DND-41 (cell line): Measurements from ENCODE around the gene ZFP62.

Source experiments
- ATAC-seq: fragments of 200-7000 bp; cut with Tn5 transposase; 3 replicates; pipeline ENCODE4 v1.9.1; 2021; ENCODE audit warnings: low read depth; ENCODE audit not compliant: insufficient read depth
- DNase-seq: peaks from one replicate; pipeline ENCODE4 v3.0.0-alpha.2; 2020
- H2AFZ ChIP-seq: 2 replicates; pipeline ENCODE4 v1.6.0; 2012; ENCODE audit warnings: low read depth, low read length
- H3K27ac ChIP-seq: 2 replicates; pipeline ENCODE4 v1.5.1; 2012; ENCODE audit warnings: low read length, inconsistent platforms
- H3K27me3 ChIP-seq: fragments of 200-600 bp; sonication (generic); 2 replicates; pipeline ENCODE4 v1.6.0; 2012; ENCODE audit warnings: low read length, mild to moderate bottlenecking, inconsistent platforms; ENCODE audit not compliant: insufficient read depth, poor library complexity
- H3K36me3 ChIP-seq: 2 replicates; pipeline ENCODE4 v1.5.1; 2012; ENCODE audit warnings: low read length, inconsistent platforms; ENCODE audit not compliant: insufficient read depth
- H3K4me1 ChIP-seq: 2 replicates; pipeline ENCODE4 v1.5.1; 2012; ENCODE audit warnings: mild to moderate bottlenecking, low read length; ENCODE audit not compliant: insufficient read depth
- H3K4me2 ChIP-seq: 2 replicates; pipeline ENCODE4 v1.6.0; 2012; ENCODE audit warnings: mild to moderate bottlenecking, moderate library complexity, low read length, inconsistent platforms; ENCODE audit not compliant: insufficient read depth
- H3K4me3 ChIP-seq, 2 experiments: fragments of 200-600 bp in 1 of 2; shearing (Covaris generic) in 1 of 2; 2 replicates each; pipeline ENCODE4 v1.5.1; 2012 to 2016; ENCODE audit warnings: inconsistent platforms in 2 of 2, low read length in 2 of 2, mild to moderate bottlenecking in 2 of 2, low read depth in 1 of 2, moderate library complexity in 1 of 2
- H3K79me2 ChIP-seq: 2 replicates; pipeline ENCODE4 v1.6.0; 2012; ENCODE audit warnings: low read length, inconsistent platforms; ENCODE audit not compliant: insufficient read depth
- H3K9ac ChIP-seq: 2 replicates; pipeline ENCODE4 v1.6.0; 2012; ENCODE audit warnings: low read depth, mild to moderate bottlenecking, inconsistent platforms, low read length, moderate library complexity
- H3K9me3 ChIP-seq: 2 replicates; pipeline ENCODE4 v1.5.1; 2012; ENCODE audit warnings: low read length, moderate library complexity, mild to moderate bottlenecking, inconsistent platforms; ENCODE audit not compliant: insufficient read depth, severe bottlenecking
- H4K20me1 ChIP-seq: 2 replicates; pipeline ENCODE4 v1.6.0; 2012; ENCODE audit warnings: low read length; ENCODE audit not compliant: insufficient read depth
- CTCF ChIP-seq: IDR thresholded peaks from 2 replicates; pipeline ENCODE4 v1.5.1; 2012; ENCODE audit warnings: borderline replicate concordance, low read length, moderate library complexity, mild to moderate bottlenecking; ENCODE audit not compliant: poor library complexity, severe bottlenecking; ENCODE audit errors: extremely low read depth
- EZH2 ChIP-seq: IDR thresholded peaks from 3 replicates; pipeline ENCODE4 v1.6.1; 2012; ENCODE audit warnings: borderline replicate concordance, low read depth, mild to moderate bottlenecking, moderate library complexity, low read length, inconsistent platforms; ENCODE audit not compliant: severe bottlenecking

The ZFP62 gene

GRCh38 chr5:180818677-180819341 lies 42.3 kb downstream of the ZFP62 start:
- Histone ChIP-seq H4K20me1 (no peaks in the 10 kb centered on the region), H3K27ac (no peak overlapping the region), H2AFZ (no peak overlapping the region), H3K36me3 (no peaks in the 10 kb centered on the region), H3K9me3 (no peaks in the 10 kb centered on the region), H3K27me3 (no peaks in the 10 kb centered on the region), H3K4me3 (no peak overlapping the region), H3K9ac (no peak overlapping the region), H3K4me2 (no peak overlapping the region), H3K79me2 (no peaks in the 10 kb centered on the region), H3K4me1 (peaks cover 18% of the 10 kb centered on the region)
- ATAC-seq (no peak), DNase-seq (no peak)
- TF ChIP-seq EZH2: no peak
- TF ChIP-seq CTCF: no peak

GRCh38 chr5:180817893-180818674 lies 43.0 kb downstream of the ZFP62 start:
- Histone ChIP-seq H3K9ac (no peak overlapping the region), H2AFZ (no peak overlapping the region), H4K20me1 (no peaks in the 10 kb centered on the region), H3K27ac (no peak overlapping the region), H3K36me3 (no peaks in the 10 kb centered on the region), H3K9me3 (no peaks in the 10 kb centered on the region), H3K4me2 (no peak overlapping the region), H3K27me3 (no peaks in the 10 kb centered on the region), H3K79me2 (no peaks in the 10 kb centered on the region), H3K4me3 (no peak overlapping the region), H3K4me1 (peaks cover 18% of the 10 kb centered on the region)
- TF ChIP-seq CTCF (no peak), EZH2 (no peak)
- ATAC-seq: no peak
- DNase-seq: no peak

- H2AFZ ChIP-seq: 0 out of 2 replicates have a peak overlapping the region, but pooled peaks have one; percentile 7
- no peaks in the 10 kb centered on the region for H3K27me3 ChIP-seq
- H3K9me3 ChIP-seq: no peaks in the 10 kb centered on the region
- H3K79me2 ChIP-seq: no peaks in the 10 kb centered on the region
- peak; percentile 91 for ATAC-seq
- 0 out of 4 replicates have a peak overlapping the region, but pooled peaks of 1 of the 2 experiments have one; percentile 3 for H3K4me3 ChIP-seq
- peak; percentile 48 for DNase-seq
- no peak for TF ChIP-seq EZH2
- TF ChIP-seq CTCF: no peak
- peak overlapping the region; percentile 8; the same call in 1 of the 2 replicates for H3K9ac ChIP-seq
- H3K4me2 ChIP-seq: peak overlapping the region; percentile 45
- H3K27ac ChIP-seq: no peak overlapping the region
- peaks cover 19% of the 10 kb centered on the region for H3K4me1 ChIP-seq
- no peaks in the 10 kb centered on the region for H3K36me3 ChIP-seq
- no peaks in the 10 kb centered on the region for H4K20me1 ChIP-seq
These were observed 44.2 kb downstream of the ZFP62 start for GRCh38 chr5:180816608-180817534.
